ENCODE measurements around the gene GET3.
"Not testable (repeated sequence)": the region's sequence is repeated elsewhere in the genome, so short reads cannot be mapped to it uniquely, and the experiment has no call there.

Gene GET3

DNA sequence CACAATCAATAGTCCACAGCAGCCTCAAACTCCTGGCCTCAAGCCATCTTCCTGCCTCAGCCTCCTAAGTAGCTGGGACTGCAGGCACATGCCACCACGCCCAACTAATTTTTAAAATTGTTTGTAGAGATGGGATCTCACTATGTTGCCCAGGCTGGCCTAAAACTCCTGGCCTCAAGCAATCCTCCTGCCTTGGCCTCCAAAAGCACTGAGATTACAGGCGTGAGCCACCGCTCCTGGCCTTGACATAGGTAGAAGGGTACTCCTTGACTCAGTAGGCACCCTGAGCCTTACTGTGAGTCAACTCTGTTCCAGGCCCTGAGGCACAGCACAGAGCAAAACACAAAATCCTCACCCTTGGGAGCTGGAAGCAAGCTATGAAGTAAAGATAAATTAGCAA, 21.4 kb upstream of the GET3 start:
- no peak overlapping the region for H3K4me3 ChIP-seq (ENCODE audit: low read depth, low read length)
- H3K9me3 ChIP-seq (ENCODE audit: control insufficient read depth, insufficient read depth, low read length): no peaks in the 10 kb centered on the region
- peaks cover 84% of the 10 kb centered on the region for H3K36me3 ChIP-seq (ENCODE audit: control insufficient read depth, insufficient read depth, low read length)
- H3K9ac ChIP-seq (ENCODE audit: low read depth, low read length): no peak overlapping the region
- H3K27ac ChIP-seq (ENCODE audit: low read depth, low read length): no peak overlapping the region
- no peaks in the 10 kb centered on the region for H3K27me3 ChIP-seq (ENCODE audit: control insufficient read depth, insufficient read depth, low read length)
- no peaks in the 10 kb centered on the region for H3K4me1 ChIP-seq (ENCODE audit: control insufficient read depth, insufficient read depth, low read length)

DNA sequence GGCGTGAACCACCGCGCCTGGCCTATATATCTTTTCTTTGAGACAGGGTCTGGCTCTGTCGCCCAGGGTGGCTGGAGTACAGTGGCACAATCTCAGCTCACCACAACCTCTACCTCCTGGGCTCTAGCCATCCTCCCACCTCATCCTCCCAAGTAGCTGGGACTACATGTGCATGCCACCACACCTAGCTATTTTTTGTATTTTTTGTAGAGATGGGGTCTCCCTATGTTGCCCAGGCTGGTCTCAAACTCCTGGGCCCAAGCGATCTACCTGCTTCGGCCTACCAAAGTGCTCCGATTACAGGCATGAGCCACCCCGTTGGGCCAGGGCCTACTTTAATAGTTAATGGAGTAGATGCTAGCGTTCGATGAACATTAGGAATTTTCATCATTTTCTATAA, 17.0 kb upstream of the GET3 start:
- Histone ChIP-seq H3K4me3 (ENCODE audit: low read depth, low read length) (peak overlapping the region; percentile 95), H3K36me3 (ENCODE audit: control insufficient read depth, insufficient read depth, low read length) (peaks cover 43% of the 10 kb centered on the region), H3K9me3 (ENCODE audit: control insufficient read depth, insufficient read depth, low read length) (no peaks in the 10 kb centered on the region), H3K4me1 (ENCODE audit: control insufficient read depth, insufficient read depth, low read length) (no peaks in the 10 kb centered on the region), H3K27me3 (ENCODE audit: control insufficient read depth, insufficient read depth, low read length) (no peaks in the 10 kb centered on the region), H3K27ac (ENCODE audit: low read depth, low read length) (no peak overlapping the region), H3K9ac (ENCODE audit: low read depth, low read length) (no peak overlapping the region)

DNA sequence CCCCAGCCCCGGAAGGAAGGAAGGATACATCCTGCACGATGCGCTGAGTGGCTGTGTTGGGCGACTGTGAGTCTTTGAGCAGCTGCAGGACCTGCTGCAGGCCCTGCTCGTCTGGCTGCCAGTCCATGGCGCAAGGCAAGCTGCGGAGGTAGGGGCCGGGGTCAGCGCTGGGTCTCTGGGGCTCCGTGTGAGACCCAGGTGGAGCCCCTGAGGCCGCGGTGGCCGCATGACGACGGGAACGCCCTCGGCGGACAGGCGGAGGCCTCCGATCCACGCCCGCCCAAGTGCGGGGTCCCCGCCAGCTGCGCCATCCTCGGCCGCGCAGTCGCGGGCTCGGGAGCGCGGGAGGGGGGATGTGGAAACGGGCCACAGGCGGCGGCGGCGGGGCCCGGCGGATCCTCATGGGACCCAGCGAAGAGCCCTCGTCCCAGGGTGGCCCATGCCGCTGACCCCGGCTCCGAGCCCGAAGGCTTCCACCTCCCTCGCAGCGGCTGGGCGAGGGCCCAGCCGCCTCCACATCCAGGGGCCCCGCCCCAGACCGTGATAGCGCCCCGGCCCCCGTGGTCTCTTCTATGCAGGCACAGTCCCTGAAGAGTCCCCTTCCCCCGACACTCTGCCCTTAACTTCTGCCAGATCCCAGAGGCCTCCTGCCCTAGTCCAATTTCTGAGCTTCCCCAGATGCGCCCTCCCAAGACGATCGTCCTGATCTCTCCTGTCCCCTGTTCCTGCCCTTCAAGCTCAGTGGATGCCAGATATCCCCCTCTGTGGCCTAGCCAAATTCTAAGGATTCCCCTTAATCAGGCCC, 16.2 kb upstream of the GET3 start:
- H3K27ac ChIP-seq (ENCODE audit: low read depth, low read length): peak overlapping the region; percentile 97
- no peaks in the 10 kb centered on the region for H3K27me3 ChIP-seq (ENCODE audit: control insufficient read depth, insufficient read depth, low read length)
- peak overlapping the region; percentile 95 for H3K4me3 ChIP-seq (ENCODE audit: low read depth, low read length)
- no peaks in the 10 kb centered on the region for H3K4me1 ChIP-seq (ENCODE audit: control insufficient read depth, insufficient read depth, low read length)
- H3K9me3 ChIP-seq (ENCODE audit: control insufficient read depth, insufficient read depth, low read length): no peaks in the 10 kb centered on the region
- H3K36me3 ChIP-seq (ENCODE audit: control insufficient read depth, insufficient read depth, low read length): peaks cover 35% of the 10 kb centered on the region
- peak overlapping the region; percentile 39 for H3K9ac ChIP-seq (ENCODE audit: low read depth, low read length)

DNA sequence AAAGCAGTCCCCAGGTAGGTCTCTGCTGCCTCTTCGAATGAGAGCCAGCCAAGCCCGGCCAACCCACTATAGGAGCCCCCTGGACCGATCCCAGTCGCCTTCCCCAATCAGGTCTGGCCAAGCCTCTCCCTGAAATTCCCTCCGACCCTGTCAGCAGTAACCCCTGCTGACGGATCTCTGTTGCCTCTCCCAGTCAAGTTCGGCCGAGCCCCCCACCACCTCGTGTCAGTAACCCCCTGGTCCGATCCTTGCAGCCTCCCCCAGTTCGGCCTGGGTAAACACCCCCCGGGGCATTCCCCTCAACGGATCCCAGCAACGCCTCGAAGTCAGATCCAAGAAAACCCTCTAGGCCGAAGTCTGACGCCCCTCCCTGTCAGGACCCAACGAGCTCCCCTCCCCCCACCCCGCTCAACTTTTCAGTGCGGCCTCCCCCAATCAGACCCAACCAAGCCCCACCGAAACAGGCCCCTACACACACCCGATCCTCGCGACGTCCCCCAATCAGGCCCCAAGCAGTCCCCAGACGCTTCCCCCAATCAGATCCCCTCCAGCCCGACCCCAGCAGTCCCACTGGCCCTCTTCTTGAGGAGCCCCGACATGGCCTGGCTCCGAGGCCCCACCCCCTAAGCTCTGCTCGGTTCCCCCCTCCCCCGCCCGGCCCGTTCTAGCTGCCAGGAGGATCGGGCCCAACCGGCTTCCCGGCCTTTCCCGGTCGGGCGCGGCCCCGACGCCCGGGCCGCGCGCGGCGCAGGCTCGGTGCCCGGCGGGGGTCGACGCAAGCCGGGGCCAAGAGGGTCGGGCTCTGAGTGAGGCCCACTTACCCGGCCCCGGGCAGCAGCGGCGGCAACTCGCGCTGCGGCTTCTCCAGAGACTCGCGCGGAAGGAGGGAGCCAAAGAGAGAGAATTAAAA, 15.4 kb upstream of the GET3 start:
- Histone ChIP-seq H3K27me3 (ENCODE audit: control insufficient read depth, insufficient read depth, low read length) (no peaks in the 10 kb centered on the region), H3K27ac (ENCODE audit: low read depth, low read length) (peak overlapping the region; percentile 97), H3K4me3 (ENCODE audit: low read depth, low read length) (peak overlapping the region; percentile 95), H3K36me3 (ENCODE audit: control insufficient read depth, insufficient read depth, low read length) (peaks cover 28% of the 10 kb centered on the region), H3K9ac (ENCODE audit: low read depth, low read length) (peak overlapping the region; percentile 69), H3K9me3 (ENCODE audit: control insufficient read depth, insufficient read depth, low read length) (no peaks in the 10 kb centered on the region), H3K4me1 (ENCODE audit: control insufficient read depth, insufficient read depth, low read length) (peaks cover 2% of the 10 kb centered on the region; the same call in 1 of the 2 replicates)

DNA sequence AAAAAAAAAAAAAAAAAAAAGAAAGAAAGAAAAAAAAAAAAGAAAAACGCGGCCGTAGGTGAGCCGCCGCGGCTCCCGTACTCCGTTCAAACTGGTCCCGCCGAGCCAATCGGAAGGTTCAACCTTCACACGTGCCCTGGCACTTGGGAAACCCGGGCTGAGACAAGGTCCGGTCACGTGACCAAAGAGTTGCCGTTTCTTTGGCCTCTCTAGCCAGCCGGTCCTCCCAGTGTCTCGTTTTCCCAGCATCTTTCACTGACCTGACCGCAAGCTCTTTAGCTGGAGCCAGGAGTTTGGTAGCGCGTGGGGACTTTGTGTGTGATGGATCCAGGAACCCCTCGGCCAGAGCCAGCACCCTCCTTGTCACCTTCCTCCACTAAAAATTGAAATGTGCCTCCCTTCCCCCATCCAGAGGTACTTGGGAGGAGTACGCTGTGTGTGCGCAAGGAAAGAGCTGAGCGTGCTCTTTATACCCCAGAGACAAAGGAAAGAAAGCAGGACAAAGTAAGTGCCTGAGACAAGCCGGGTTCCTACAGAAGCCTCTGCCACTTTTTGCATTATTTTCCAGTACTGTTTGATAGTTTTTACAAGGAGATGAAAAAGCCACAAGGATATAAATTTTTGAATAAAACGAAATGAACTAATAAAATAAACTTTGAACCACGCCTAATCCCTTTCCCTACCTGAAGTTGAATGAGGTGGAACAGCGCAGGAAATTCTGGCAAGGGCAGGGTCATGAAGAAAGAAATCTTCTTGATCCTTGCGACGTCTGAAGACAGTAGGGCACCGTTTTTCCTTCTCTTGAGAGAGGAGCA, 14.5 kb upstream of the GET3 start:
- Histone ChIP-seq H3K9ac (ENCODE audit: low read depth, low read length) (peak overlapping the region; percentile 69), H3K27ac (ENCODE audit: low read depth, low read length) (peak overlapping the region; percentile 97), H3K27me3 (ENCODE audit: control insufficient read depth, insufficient read depth, low read length) (no peaks in the 10 kb centered on the region), H3K4me3 (ENCODE audit: low read depth, low read length) (peak overlapping the region; percentile 95), H3K9me3 (ENCODE audit: control insufficient read depth, insufficient read depth, low read length) (no peaks in the 10 kb centered on the region), H3K4me1 (ENCODE audit: control insufficient read depth, insufficient read depth, low read length) (peaks cover 4% of the 10 kb centered on the region; the same call in 1 of the 2 replicates), H3K36me3 (ENCODE audit: control insufficient read depth, insufficient read depth, low read length) (peaks cover 19% of the 10 kb centered on the region)

DNA sequence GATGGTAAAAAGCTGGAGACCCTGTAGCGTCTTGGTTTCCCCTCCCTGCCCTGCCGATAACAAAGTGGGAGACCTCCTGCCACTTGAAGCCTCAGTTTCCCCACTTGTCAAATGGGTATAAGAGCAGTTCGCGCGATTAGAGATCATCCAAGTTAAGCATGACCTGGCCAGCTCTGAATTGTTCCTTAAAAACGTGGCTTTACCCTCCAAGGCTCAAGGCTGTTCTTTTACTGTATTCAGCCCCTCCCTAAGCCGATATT, 14.0 kb upstream of the GET3 start:
- Histone ChIP-seq H3K27ac (ENCODE audit: low read depth, low read length) (peak overlapping the region; percentile 97), H3K27me3 (ENCODE audit: control insufficient read depth, insufficient read depth, low read length) (no peaks in the 10 kb centered on the region), H3K9me3 (ENCODE audit: control insufficient read depth, insufficient read depth, low read length) (no peaks in the 10 kb centered on the region), H3K4me1 (ENCODE audit: control insufficient read depth, insufficient read depth, low read length) (peaks cover 4% of the 10 kb centered on the region; the same call in 1 of the 2 replicates), H3K4me3 (ENCODE audit: low read depth, low read length) (peak overlapping the region; percentile 95), H3K36me3 (ENCODE audit: control insufficient read depth, insufficient read depth, low read length) (peaks cover 14% of the 10 kb centered on the region), H3K9ac (ENCODE audit: low read depth, low read length) (peak overlapping the region; percentile 69)

DNA sequence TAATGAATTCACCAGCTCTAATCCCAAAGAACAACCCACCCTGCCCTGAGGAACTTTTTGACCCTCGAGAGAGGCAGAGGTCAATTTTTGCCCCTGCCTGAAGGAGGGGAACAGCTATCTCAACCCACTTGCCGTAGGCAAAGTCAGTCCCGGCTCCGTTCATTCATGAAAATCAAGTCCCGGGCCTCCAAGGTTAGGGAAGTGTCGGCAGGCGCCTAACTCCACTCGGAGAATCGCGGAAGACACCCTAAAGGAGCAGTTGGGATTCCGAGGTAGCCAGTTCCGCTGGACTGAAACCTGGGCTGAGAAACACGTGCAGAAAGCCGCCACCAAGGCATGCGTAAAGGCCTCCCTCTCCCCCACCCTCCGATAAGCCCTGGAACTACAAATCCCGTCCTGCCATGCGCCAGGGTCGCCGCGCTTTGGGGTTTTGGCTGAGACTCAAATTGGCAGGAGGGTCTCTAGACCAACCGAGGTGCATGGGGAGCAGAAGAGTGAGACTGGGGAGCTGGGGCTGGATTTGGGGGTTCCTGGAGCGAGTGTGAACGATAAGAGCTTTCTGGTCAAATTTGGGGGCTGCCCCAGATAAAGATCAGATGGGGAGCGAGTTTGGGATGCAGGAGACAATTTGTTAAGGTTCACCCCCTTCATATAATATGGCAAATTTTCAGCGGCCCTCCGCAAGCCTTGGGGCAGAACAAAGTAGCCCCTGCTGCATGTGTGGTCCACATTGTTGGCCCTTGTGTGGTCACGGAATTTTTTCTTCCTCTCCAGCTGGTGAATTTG, 13.5 kb upstream of the GET3 start, which contains the start of gene TNPO2:
TNPO2 (minus strand) TSS at position 292 of the 786 bp plus-strand sequence. CDS start 2,955 bp downstream, outside the sequence.
- H3K4me3 ChIP-seq (ENCODE audit: low read depth, low read length): peak within 1 kb of the TSS; percentile 95
- peak within 1 kb of the TSS; percentile 97 for H3K27ac ChIP-seq (ENCODE audit: low read depth, low read length)
- peaks cover 11% of the 10 kb centered on the region for H3K36me3 ChIP-seq (ENCODE audit: control insufficient read depth, insufficient read depth, low read length)
- peaks cover 4% of the 10 kb centered on the region; the same call in 1 of the 2 replicates for H3K4me1 ChIP-seq (ENCODE audit: control insufficient read depth, insufficient read depth, low read length)
- no peaks in the 10 kb centered on the region for H3K9me3 ChIP-seq (ENCODE audit: control insufficient read depth, insufficient read depth, low read length)
- H3K9ac ChIP-seq (ENCODE audit: low read depth, low read length): peak within 1 kb of the TSS; percentile 69
- H3K27me3 ChIP-seq (ENCODE audit: control insufficient read depth, insufficient read depth, low read length): no peaks in the 10 kb centered on the region

DNA sequence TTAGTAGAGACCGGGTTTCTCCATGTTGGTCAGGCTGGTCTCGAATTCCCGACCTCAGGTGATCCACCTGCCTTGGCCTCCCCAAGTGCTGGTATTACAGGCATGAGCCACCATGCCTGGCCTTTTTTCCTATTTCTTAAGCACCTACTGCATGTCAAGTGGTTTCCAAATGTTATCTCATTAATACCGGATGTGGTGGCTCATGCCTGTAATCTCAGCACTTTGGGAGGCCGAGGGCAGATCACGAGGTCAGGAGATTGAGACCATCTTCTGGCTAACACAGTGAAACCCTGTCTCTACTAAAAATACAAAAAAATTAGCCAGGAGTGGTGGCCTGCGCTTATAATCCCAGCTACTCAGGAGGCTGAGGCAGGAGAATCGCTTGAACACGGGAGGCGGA, 11.7 kb upstream of the GET3 start:
- H3K27ac ChIP-seq (ENCODE audit: low read depth, low read length); H3K4me3 ChIP-seq (ENCODE audit: low read depth, low read length); H3K4me1 ChIP-seq (ENCODE audit: control insufficient read depth, insufficient read depth, low read length); H3K9ac ChIP-seq (ENCODE audit: low read depth, low read length); H3K27me3 ChIP-seq (ENCODE audit: control insufficient read depth, insufficient read depth, low read length); H3K9me3 ChIP-seq (ENCODE audit: control insufficient read depth, insufficient read depth, low read length): not testable (repeated sequence)
- H3K36me3 ChIP-seq (ENCODE audit: control insufficient read depth, insufficient read depth, low read length): peaks cover 19% of the 10 kb centered on the region

DNA sequence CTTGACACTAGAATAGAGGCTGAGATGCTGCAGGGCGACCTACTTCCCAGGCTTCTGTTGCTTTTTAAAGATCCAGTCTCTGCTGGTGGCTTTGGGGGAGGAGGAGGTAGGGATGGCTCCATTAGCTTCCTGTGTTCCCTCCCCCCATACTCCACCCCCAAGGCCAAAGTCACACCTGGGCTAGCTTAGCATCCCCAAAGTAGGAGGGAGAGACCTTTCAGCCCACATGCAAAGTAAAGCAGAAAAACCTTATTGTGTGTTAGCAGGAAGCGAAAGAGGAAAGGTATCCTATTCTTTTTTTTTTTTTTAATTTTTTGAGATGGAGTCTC, 10.3 kb upstream of the GET3 start:
- no peak overlapping the region for H3K27ac ChIP-seq (ENCODE audit: low read depth, low read length)
- H3K9me3 ChIP-seq (ENCODE audit: control insufficient read depth, insufficient read depth, low read length): no peaks in the 10 kb centered on the region
- no peaks in the 10 kb centered on the region for H3K27me3 ChIP-seq (ENCODE audit: control insufficient read depth, insufficient read depth, low read length)
- H3K36me3 ChIP-seq (ENCODE audit: control insufficient read depth, insufficient read depth, low read length): peaks cover 30% of the 10 kb centered on the region
- H3K9ac ChIP-seq (ENCODE audit: low read depth, low read length): no peak overlapping the region
- H3K4me3 ChIP-seq (ENCODE audit: low read depth, low read length): no peak overlapping the region
- H3K4me1 ChIP-seq (ENCODE audit: control insufficient read depth, insufficient read depth, low read length): peaks cover 4% of the 10 kb centered on the region; the same call in 1 of the 2 replicates

DNA sequence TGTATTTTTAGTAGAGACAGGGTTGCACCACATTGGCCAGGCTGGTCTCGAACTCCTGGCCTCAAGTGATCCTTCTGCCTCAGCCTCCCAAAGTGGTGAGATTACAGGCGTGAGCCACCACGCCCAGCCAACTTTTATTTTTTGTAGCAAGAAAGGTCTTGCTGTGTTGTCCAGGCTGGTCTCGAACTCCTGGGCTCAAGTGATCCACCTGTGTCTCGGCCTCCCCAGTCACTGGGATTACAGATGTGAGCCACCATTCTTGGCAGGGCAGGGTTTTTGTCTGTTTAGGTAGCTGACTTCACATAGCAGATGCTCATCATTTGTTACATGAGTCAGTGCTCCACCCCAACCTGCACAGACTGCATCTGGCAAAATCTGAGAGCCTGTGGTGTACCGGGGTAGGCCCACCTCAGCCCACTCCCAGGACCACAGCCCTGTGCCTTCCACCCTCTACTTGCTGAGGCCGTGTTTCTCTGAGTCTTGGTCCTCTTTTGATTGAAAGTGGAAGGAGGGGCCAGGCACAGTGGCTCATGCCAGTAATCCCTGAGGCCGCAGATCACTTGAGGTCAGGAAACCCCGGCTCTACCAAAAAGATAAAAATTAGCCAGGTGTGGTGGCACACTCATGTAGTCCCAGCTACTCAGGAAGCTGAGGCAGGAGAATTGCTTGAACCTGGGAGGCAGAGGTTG, 9.4 kb upstream of the GET3 start:
- Histone ChIP-seq H3K36me3 (ENCODE audit: control insufficient read depth, insufficient read depth, low read length) (peaks cover 35% of the 10 kb centered on the region), H3K4me3 (ENCODE audit: low read depth, low read length) (no peak overlapping the region), H3K27ac (ENCODE audit: low read depth, low read length) (no peak overlapping the region), H3K4me1 (ENCODE audit: control insufficient read depth, insufficient read depth, low read length) (peaks cover 4% of the 10 kb centered on the region; the same call in 1 of the 2 replicates), H3K9me3 (ENCODE audit: control insufficient read depth, insufficient read depth, low read length) (no peaks in the 10 kb centered on the region), H3K27me3 (ENCODE audit: control insufficient read depth, insufficient read depth, low read length) (no peaks in the 10 kb centered on the region), H3K9ac (ENCODE audit: low read depth, low read length) (no peak overlapping the region)

All from HUES48 (cell line).